Cardiac fibroblast (primary cell): Measurements from ENCODE around the gene LDLRAD1.

Experiments
- DNase-seq, 2 donors: peaks; one replicate each; pipeline versions ENCODE4 v3.0.0 to v3.0.0-alpha.2; 2010; ENCODE audit warnings: low read depth in 2 of 2
- H3K4me3 ChIP-seq, 2 donors: replicated peaks in 1 of 2; 1 replicate in 1 of 2; 2 replicates in 1 of 2; pipeline ENCODE4 v1.5.1; 2011; ENCODE audit warnings: low read depth in 2 of 2, low read length in 2 of 2, mild to moderate bottlenecking in 2 of 2, moderate library complexity in 1 of 2
- CTCF ChIP-seq: IDR thresholded peaks from one replicate; pipeline ENCODE4 v1.5.1; 2011; ENCODE audit warnings: low read depth, mild to moderate bottlenecking, low read length, inconsistent platforms

LDLRAD1 gene

GRCh38 chr1:54017979-54018378 is at the start of gene LDLRAD1:
LDLRAD1 (minus strand) TSS chr1:54018186; CDS start chr1:54018112, 74 bp downstream.
- TF ChIP-seq CTCF: no peak
- no peak for DNase-seq
- H3K4me3 ChIP-seq: no peak within 1 kb of the TSS

- no peak for TF ChIP-seq CTCF
- no peak overlapping the region for H3K4me3 ChIP-seq
- DNase-seq: peak in 1 of 2 donors; percentile 33
Observed at GRCh38 chr1:54064299-54064698, 46.3 kb upstream of the LDLRAD1 start.

- peak overlapping the region; percentile 71 to 88 for H3K4me3 ChIP-seq
- no peak for DNase-seq
- no peak for TF ChIP-seq CTCF
Observed at GRCh38 chr1:54054438-54054749, 36.4 kb upstream of the LDLRAD1 start.

- TF ChIP-seq CTCF: no peak
- peak; percentile 36 to 45 for DNase-seq
- peak overlapping the region; percentile 71 to 88 for H3K4me3 ChIP-seq
Observed at GRCh38 chr1:54053745-54054437, 35.9 kb upstream of the LDLRAD1 start.

- peak within 1 kb of the TSS; percentile 88 to 98 for H3K4me3 ChIP-seq
- peak; percentile 99 for DNase-seq
- TF ChIP-seq CTCF: no peak
Observed at GRCh38 chr1:54052934-54053744, 35.2 kb upstream of the LDLRAD1 start, which contains the start of the genes TCEANC2 and TMEM59. TCEANC2 (plus strand) TSS chr1:54053608; CDS start chr1:54054423, 815 bp downstream. TMEM59 (minus strand) TSS chr1:54053204; CDS start chr1:54053188, 16 bp downstream.

GRCh38 chr1:54052431-54052933 is 34.5 kb upstream of the LDLRAD1 start:
- TF ChIP-seq CTCF: no peak
- peak overlapping the region; percentile 88 to 98 for H3K4me3 ChIP-seq
- DNase-seq: peak; percentile 63 to 67
